Panc1 (cell line): Measurements from ENCODE around the gene FILIP1. TPM values are rescaled to one million over a fixed set of nuclear protein-coding genes. Genes with fewer than 3 reads are reported as not detected.

Experiments used
- ATAC-seq: fragments of 200-7000 bp; cut with Tn5 transposase; 2 replicates; pipeline ENCODE4 v1.9.1; 2020; ENCODE audit warnings: mild to moderate bottlenecking, moderate library complexity
- BruUV-seq: library from RNA; stranded (reverse); fragments of 400-500 nt; replicated peaks from 2 replicates; lab custom pipeline; 2021; lab: Mats Ljungman, UMichigan
- CTCF ChIA-PET: fragments of 300-600 bp; sonication (Branson Sonifier 250); formaldehyde crosslinking; loops from one replicate; lab custom pipeline; 2022; ENCODE audit warnings: antibody characterized with exemption; lab: Charles Lee
- POLR2A ChIA-PET: fragments of 300-600 bp; sonication (Branson Sonifier 250); formaldehyde crosslinking; loops from one replicate; lab custom pipeline; 2022; ENCODE audit warnings: antibody characterized with exemption; lab: Charles Lee
- DNase-seq: peaks from one replicate; pipeline ENCODE4 v3.0.0-alpha.2; 2010; ENCODE audit warnings: low read depth, low spot score
- H3K27ac ChIP-seq: 2 replicates; pipeline ENCODE4 v1.5.1; 2011; ENCODE audit warnings: mild to moderate bottlenecking, low read length, inconsistent platforms
- H3K27me3 ChIP-seq: fragments of 200-500 bp; sonication (Bioruptor generic); 2 replicates; pipeline ENCODE4 v1.6.0; 2014; ENCODE audit warnings: low read length, inconsistent platforms; ENCODE audit not compliant: control insufficient read depth, insufficient read depth
- H3K36me3 ChIP-seq: fragments of 200-500 bp; sonication (Bioruptor generic); 2 replicates; pipeline ENCODE4 v1.5.1; 2014; ENCODE audit warnings: inconsistent platforms, mild to moderate bottlenecking, low read length, moderate library complexity; ENCODE audit not compliant: control insufficient read depth, insufficient read depth
- H3K4me1 ChIP-seq: 2 replicates; pipeline ENCODE4 v1.5.1; 2011; ENCODE audit warnings: inconsistent platforms, mild to moderate bottlenecking, low read length, moderate library complexity; ENCODE audit not compliant: control insufficient read depth, insufficient read depth
- H3K4me3 ChIP-seq, 2 experiments: 2 replicates each; pipeline ENCODE4 v1.5.1; 2011 to 2012; ENCODE audit warnings: low read depth in 2 of 2, low read length in 2 of 2, mild to moderate bottlenecking in 2 of 2, inconsistent platforms in 1 of 2, moderate library complexity in 1 of 2
- H3K9me3 ChIP-seq: fragments of 200-500 bp; sonication (Bioruptor generic); 2 replicates; pipeline ENCODE4 v1.5.1; 2014; ENCODE audit warnings: low read depth, mild to moderate bottlenecking, inconsistent platforms, low read length, moderate library complexity; ENCODE audit not compliant: control insufficient read depth, insufficient read depth
- POLR2AphosphoS5 ChIP-seq: IDR thresholded peaks from 2 replicates; pipeline ENCODE4 v1.6.1; 2012; ENCODE audit warnings: mild to moderate bottlenecking, low read depth, low read length, moderate library complexity
- SIN3A ChIP-seq: IDR thresholded peaks from 2 replicates; pipeline ENCODE4 v1.6.1; 2012; ENCODE audit warnings: low read depth, mild to moderate bottlenecking, low read length, moderate library complexity, borderline replicate concordance; ENCODE audit not compliant: insufficient read depth
- TCF7L2 ChIP-seq: IDR thresholded peaks from 2 replicates; pipeline ENCODE4 v1.6.1; 2011; ENCODE audit warnings: mild to moderate bottlenecking, low read depth, low read length, inconsistent platforms
- in situ Hi-C: cut with HindIII; loops from 2 replicates; pipeline ENCODE4 v1.10.0; 2016; ENCODE audit warnings: low sequenced_read_pairs, low pct_unique_long_range_greater_than_20kb
- intact Hi-C: fragments of 100-400 bp; cut with micrococcal nuclease; formaldehyde crosslinking; loops from one replicate; pipeline ENCODE4 v1.10.0; 2022; ENCODE audit not compliant: unreplicated experiment
- total RNA-seq: library from RNA; stranded (reverse); gene quantifications from one replicate; pipeline ENCODE4 v1.2.1, GENCODE V29; 2021; ENCODE audit not compliant: unreplicated experiment
- TF ChIP-seq, protein P1 (sequence below): fragments of 450-650 bp; IDR thresholded peaks from 2 replicates; pipeline ENCODE4 v1.5.1; 2017; ENCODE audit warnings: mild to moderate bottlenecking
- TF ChIP-seq, protein P2 (sequence below), 2 experiments: IDR thresholded peaks; 2 replicates each; pipeline ENCODE4 v1.6.1; 2011 to 2012; ENCODE audit warnings: low read depth in 2 of 2, control low read depth in 1 of 2, low read length in 1 of 2, mild to moderate bottlenecking in 1 of 2, moderate library complexity in 1 of 2; ENCODE audit not compliant: insufficient read depth in 1 of 2

The FILIP1 gene
- total RNA-seq, 1 experiment from 2014 or later: 0.26 TPM

DNA sequence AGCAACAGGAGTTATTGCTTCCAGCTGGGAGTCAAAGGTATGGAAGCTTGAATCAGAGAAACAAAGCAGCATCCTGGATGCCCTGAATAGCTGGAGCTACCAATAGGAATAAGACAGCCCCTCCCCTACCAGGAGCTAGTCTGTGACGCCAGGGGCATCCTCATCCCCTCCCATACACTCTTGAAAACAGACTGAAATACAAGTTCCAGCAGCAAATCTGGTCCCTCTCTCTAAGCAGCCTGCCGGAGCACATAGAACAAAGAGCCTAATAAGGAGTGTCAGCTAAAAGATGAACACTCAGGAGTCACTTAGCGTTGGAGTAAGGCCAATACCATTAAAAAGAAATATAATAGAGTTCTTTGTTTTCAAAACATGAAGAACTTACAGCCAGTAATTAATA, 25.6 kb downstream of the FILIP1 start:
- Histone ChIP-seq H3K9me3 (no peaks in the 10 kb centered on the region), H3K4me3 (no peak overlapping the region), H3K27me3 (no peaks in the 10 kb centered on the region), H3K4me1 (no peaks in the 10 kb centered on the region), H3K36me3 (no peaks in the 10 kb centered on the region; the same call in 1 of the 2 replicates), H3K27ac (no peak overlapping the region)
- in situ Hi-C loops: no loop called here
- ChIA-PET POLR2A (interaction anchor here (0.6 kb wide), 1 partner anchor 53 kb away, joined by 9 read pairs; no protein-coding TSS in a partner anchor), CTCF (no interaction called here)
- TF ChIP-seq TCF7L2: no peak
- TF ChIP-seq, protein P1, sequence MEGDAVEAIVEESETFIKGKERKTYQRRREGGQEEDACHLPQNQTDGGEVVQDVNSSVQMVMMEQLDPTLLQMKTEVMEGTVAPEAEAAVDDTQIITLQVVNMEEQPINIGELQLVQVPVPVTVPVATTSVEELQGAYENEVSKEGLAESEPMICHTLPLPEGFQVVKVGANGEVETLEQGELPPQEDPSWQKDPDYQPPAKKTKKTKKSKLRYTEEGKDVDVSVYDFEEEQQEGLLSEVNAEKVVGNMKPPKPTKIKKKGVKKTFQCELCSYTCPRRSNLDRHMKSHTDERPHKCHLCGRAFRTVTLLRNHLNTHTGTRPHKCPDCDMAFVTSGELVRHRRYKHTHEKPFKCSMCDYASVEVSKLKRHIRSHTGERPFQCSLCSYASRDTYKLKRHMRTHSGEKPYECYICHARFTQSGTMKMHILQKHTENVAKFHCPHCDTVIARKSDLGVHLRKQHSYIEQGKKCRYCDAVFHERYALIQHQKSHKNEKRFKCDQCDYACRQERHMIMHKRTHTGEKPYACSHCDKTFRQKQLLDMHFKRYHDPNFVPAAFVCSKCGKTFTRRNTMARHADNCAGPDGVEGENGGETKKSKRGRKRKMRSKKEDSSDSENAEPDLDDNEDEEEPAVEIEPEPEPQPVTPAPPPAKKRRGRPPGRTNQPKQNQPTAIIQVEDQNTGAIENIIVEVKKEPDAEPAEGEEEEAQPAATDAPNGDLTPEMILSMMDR: no peak
- TF ChIP-seq, protein P2, sequence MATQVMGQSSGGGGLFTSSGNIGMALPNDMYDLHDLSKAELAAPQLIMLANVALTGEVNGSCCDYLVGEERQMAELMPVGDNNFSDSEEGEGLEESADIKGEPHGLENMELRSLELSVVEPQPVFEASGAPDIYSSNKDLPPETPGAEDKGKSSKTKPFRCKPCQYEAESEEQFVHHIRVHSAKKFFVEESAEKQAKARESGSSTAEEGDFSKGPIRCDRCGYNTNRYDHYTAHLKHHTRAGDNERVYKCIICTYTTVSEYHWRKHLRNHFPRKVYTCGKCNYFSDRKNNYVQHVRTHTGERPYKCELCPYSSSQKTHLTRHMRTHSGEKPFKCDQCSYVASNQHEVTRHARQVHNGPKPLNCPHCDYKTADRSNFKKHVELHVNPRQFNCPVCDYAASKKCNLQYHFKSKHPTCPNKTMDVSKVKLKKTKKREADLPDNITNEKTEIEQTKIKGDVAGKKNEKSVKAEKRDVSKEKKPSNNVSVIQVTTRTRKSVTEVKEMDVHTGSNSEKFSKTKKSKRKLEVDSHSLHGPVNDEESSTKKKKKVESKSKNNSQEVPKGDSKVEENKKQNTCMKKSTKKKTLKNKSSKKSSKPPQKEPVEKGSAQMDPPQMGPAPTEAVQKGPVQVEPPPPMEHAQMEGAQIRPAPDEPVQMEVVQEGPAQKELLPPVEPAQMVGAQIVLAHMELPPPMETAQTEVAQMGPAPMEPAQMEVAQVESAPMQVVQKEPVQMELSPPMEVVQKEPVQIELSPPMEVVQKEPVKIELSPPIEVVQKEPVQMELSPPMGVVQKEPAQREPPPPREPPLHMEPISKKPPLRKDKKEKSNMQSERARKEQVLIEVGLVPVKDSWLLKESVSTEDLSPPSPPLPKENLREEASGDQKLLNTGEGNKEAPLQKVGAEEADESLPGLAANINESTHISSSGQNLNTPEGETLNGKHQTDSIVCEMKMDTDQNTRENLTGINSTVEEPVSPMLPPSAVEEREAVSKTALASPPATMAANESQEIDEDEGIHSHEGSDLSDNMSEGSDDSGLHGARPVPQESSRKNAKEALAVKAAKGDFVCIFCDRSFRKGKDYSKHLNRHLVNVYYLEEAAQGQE (IDR thresholded peaks at IDR 0.05; ENCODE audit: insufficient read depth in 1 of 2, low read depth in 2 of 2, low read length in 1 of 2): no peak
- TF ChIP-seq POLR2AphosphoS5: no peak
- no peak for TF ChIP-seq SIN3A
- DNase-seq (no peak), ATAC-seq (no peak)
- BruUV-seq: no TSS peak
- intact Hi-C loops: no loop called here

DNA sequence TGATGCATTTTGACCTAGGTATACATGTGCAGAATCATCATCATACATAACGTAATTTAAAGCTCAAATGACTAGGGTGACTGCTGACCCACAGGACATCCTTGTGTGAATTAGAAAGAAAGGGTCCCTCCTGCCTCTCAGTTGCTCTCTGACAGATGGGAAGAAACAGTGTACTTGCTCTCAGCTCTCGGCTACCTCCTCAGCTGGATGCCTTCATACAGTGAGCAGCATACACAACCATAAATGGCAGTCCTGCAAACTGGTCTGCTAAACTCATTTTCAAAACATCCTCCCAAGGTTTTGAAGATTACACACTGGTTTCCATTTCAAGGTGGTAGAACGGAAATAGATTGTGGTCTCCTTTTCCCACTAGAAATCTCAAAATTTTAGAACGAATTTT, 26.3 kb downstream of the FILIP1 start:
- BruUV-seq: no TSS peak
- H3K27me3 ChIP-seq: no peaks in the 10 kb centered on the region
- no peak for DNase-seq
- H3K4me3 ChIP-seq: no peak overlapping the region
- ChIA-PET POLR2A (no interaction called here), CTCF (no interaction called here)
- TF ChIP-seq POLR2AphosphoS5: no peak
- TF ChIP-seq, protein P1: no peak
- TF ChIP-seq TCF7L2: no peak
- TF ChIP-seq SIN3A: no peak
- TF ChIP-seq, protein P2 (IDR thresholded peaks at IDR 0.05; ENCODE audit: insufficient read depth in 1 of 2, low read depth in 2 of 2, low read length in 1 of 2): no peak
- H3K9me3 ChIP-seq: no peaks in the 10 kb centered on the region
- ATAC-seq: no peak
- no peaks in the 10 kb centered on the region for H3K4me1 ChIP-seq
- in situ Hi-C loops (no loop called here), intact Hi-C loops (no loop called here)
- no peak overlapping the region for H3K27ac ChIP-seq
- no peaks in the 10 kb centered on the region; the same call in 1 of the 2 replicates for H3K36me3 ChIP-seq
